Fibroblast of mammary gland (primary cell): ENCODE measurements around the gene TECPR2.

Experiments used
- DNase-seq: peaks from one replicate; pipeline ENCODE4 v3.0.0-alpha.2; 2010; ENCODE audit warnings: low read depth
- H3K4me3 ChIP-seq: 2 replicates; pipeline ENCODE4 v1.5.1; 2011; ENCODE audit warnings: low read depth, mild to moderate bottlenecking, low read length, moderate library complexity; ENCODE audit not compliant: control insufficient read depth
- TF ChIP-seq, protein P1 (sequence below): conservative IDR thresholded peaks from 2 replicates; pipeline ENCODE4 v1.5.1; 2011; ENCODE audit warnings: low read depth, low read length, inconsistent platforms; ENCODE audit not compliant: control insufficient read depth, insufficient read depth

The TECPR2 gene

GRCh38 chr14:102486513-102487203, 123.9 kb downstream of the TECPR2 start:
- no peak for DNase-seq
- no peak overlapping the region for H3K4me3 ChIP-seq
- TF ChIP-seq, protein P1, sequence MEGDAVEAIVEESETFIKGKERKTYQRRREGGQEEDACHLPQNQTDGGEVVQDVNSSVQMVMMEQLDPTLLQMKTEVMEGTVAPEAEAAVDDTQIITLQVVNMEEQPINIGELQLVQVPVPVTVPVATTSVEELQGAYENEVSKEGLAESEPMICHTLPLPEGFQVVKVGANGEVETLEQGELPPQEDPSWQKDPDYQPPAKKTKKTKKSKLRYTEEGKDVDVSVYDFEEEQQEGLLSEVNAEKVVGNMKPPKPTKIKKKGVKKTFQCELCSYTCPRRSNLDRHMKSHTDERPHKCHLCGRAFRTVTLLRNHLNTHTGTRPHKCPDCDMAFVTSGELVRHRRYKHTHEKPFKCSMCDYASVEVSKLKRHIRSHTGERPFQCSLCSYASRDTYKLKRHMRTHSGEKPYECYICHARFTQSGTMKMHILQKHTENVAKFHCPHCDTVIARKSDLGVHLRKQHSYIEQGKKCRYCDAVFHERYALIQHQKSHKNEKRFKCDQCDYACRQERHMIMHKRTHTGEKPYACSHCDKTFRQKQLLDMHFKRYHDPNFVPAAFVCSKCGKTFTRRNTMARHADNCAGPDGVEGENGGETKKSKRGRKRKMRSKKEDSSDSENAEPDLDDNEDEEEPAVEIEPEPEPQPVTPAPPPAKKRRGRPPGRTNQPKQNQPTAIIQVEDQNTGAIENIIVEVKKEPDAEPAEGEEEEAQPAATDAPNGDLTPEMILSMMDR = no peak

DNA sequence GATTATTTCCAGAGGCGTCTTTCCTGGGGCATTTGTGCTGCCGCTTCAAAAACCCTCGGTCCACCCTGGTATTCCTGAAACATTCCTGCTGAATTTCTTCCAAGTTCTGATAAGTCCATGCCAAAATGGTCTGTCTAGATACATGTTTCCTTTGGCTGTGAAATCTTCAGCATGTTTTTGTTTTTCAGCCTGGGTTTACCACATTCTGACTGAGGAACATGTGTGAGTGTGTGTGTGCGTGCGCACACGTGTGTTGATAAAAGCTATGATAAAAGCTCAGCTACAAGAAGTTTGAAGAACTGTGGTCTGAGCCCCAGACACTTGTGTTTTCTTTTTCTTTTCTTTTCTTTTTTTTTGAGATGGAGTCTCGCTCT, 124.5 kb downstream of the TECPR2 start:
- TF ChIP-seq, protein P1 = no peak
- no peak for DNase-seq

GRCh38 chr14:102490456-102490855, 127.7 kb downstream of the TECPR2 start:
- TF ChIP-seq, protein P1 = no peak
- DNase-seq = no peak
- no peak overlapping the region for H3K4me3 ChIP-seq

More for the DNA sequence above, 124.5 kb downstream of the TECPR2 start:
- H3K4me3 ChIP-seq = no peak overlapping the region

DNA sequence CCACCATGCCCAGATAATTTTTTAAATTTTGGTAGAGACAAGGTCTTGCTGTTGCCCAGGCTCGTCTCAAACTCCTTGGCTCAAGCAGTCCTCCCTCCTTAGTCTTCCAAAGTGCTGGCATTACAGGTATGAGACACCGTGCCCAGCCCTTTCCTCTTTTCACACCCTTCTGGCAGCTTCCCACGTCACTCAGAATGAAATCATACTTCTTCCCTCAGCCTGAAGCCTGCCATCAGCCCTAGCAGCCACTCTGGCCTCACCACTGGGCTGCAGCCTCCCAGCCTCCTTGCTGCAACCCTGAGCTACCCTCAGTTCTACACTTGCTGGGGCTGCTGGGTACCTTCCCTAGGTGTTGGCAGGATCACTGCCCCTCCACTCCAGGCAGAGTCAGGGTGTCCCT, 128.6 kb downstream of the TECPR2 start:
- TF ChIP-seq, protein P1 = no peak
- DNase-seq = no peak
- no peak overlapping the region for H3K4me3 ChIP-seq

- no peak overlapping the region for H3K4me3 ChIP-seq
- TF ChIP-seq, protein P1 = no peak
Measured at GRCh38 chr14:102491786-102492530, 129.2 kb downstream of the TECPR2 start.

DNA sequence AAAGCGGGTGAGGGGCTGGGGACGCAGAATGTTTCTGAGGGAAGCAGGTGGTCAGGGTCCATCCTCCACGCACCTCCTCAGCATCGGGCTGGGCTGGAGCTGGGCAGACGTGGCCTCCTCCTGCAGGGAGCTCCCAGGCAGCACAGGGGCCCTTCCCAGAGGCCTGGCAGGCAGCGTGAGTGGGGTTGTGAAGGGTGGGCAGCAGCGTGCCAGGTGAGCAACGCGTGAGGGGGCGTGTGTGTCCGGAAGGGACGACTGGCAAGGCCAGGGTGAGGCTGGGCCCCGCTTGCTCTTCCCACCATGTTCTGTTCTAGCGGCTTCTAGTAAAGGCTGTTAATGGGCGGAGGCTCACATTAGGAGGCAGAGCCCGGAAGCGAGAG, 129.8 kb downstream of the TECPR2 start:
- H3K4me3 ChIP-seq = no peak overlapping the region
- no peak for DNase-seq
- TF ChIP-seq, protein P1 = no peak

More at GRCh38 chr14:102491786-102492530, 129.2 kb downstream of the TECPR2 start:
- no peak for DNase-seq
